HG03521 (cell line): ENCODE data around the gene PSMB2.
A peak's percentile ranks its signal among the peaks of the same experiment; 100 is the strongest.
"Not testable (repeated sequence)": the region's sequence is repeated elsewhere in the genome, so short reads cannot be mapped to it uniquely, and the experiment has no call there.

ENCODE experiments used
- ATAC-seq: cut with Tn5 transposase; IDR thresholded peaks from one replicate; pipeline ENCODE4 v1.9.1; 2021; ENCODE audit warnings: mild to moderate bottlenecking, moderate library complexity; ENCODE audit not compliant: unreplicated experiment

The PSMB2 gene

GRCh38 chr1:35641233-35641866 lies at the start of gene PSMB2:
TSS of gene PSMB2 (minus strand) at chr1:35641526. CDS start at chr1:35641432, 94 bp downstream.
- ATAC-seq = peak; percentile 80

- ATAC-seq = no peak
These were observed 49.8 kb upstream of the PSMB2 start for GRCh38 chr1:35691080-35691479.

- not testable (repeated sequence) for ATAC-seq
These were observed 48.8 kb upstream of the PSMB2 start for GRCh38 chr1:35690103-35690502.

GRCh38 chr1:35688161-35688560 lies 46.8 kb upstream of the PSMB2 start:
- no peak for ATAC-seq

GRCh38 chr1:35683012-35683411 lies 41.7 kb upstream of the PSMB2 start:
- ATAC-seq = no peak

- no peak for ATAC-seq
These were observed 38.9 kb upstream of the PSMB2 start for GRCh38 chr1:35680271-35680670.

- ATAC-seq = no peak
These were observed 34.4 kb upstream of the PSMB2 start for GRCh38 chr1:35675773-35676172.

GRCh38 chr1:35674111-35674510 lies 32.8 kb upstream of the PSMB2 start:
- ATAC-seq = no peak

GRCh38 chr1:35672116-35672515 lies 30.8 kb upstream of the PSMB2 start:
- ATAC-seq = no peak

- no peak for ATAC-seq
These were observed 27.2 kb upstream of the PSMB2 start for GRCh38 chr1:35668506-35668905.

GRCh38 chr1:35666916-35667315 lies 25.6 kb upstream of the PSMB2 start:
- no peak for ATAC-seq

- ATAC-seq = no peak
These were observed 24.9 kb upstream of the PSMB2 start for GRCh38 chr1:35666216-35666615.

GRCh38 chr1:35663434-35663833 lies 22.1 kb upstream of the PSMB2 start:
- no peak for ATAC-seq

GRCh38 chr1:35661474-35661795 lies 20.1 kb upstream of the PSMB2 start:
- no peak for ATAC-seq

- ATAC-seq = no peak
These were observed 19.5 kb upstream of the PSMB2 start for GRCh38 chr1:35660581-35661473.

- no peak for ATAC-seq
These were observed 18.3 kb upstream of the PSMB2 start for GRCh38 chr1:35659589-35659988.

- no peak for ATAC-seq
These were observed 16.5 kb upstream of the PSMB2 start for GRCh38 chr1:35657851-35658250.

- no peak for ATAC-seq
These were observed 15.5 kb upstream of the PSMB2 start for GRCh38 chr1:35656863-35657232.

GRCh38 chr1:35656148-35656862 lies 15.0 kb upstream of the PSMB2 start:
- no peak for ATAC-seq

GRCh38 chr1:35655196-35655595 lies 13.9 kb upstream of the PSMB2 start:
- no peak for ATAC-seq

- no peak for ATAC-seq
These were observed 9.1 kb upstream of the PSMB2 start for GRCh38 chr1:35650416-35650815.

- ATAC-seq = no peak
These were observed 4.7 kb upstream of the PSMB2 start for GRCh38 chr1:35646043-35646442.
